ENCODE data around the gene EIF3I. TPM values are rescaled to one million over a fixed set of nuclear protein-coding genes. Genes with fewer than 3 reads are reported as not detected.
A peak's percentile ranks its signal among the peaks of the same experiment; 100 is the strongest.
"Not testable (repeated sequence)": the region's sequence is repeated elsewhere in the genome, so short reads cannot be mapped to it uniquely, and the experiment has no call there.

Gene EIF3I
- total and polyA plus RNA-seq, 8 donors, result 21.1 to 444 (median 152) TPM

GRCh38 chr1:32255072-32256071 lies 33.2 kb downstream of the EIF3I start:
- Histone ChIP-seq H3K27me3 (peaks cover 0 to 4% (median 0%) of the 10 kb centered on the region in 3 donors), H3K4me3 (peak overlapping the region in 1 of 4 donors; percentile 6), H3K9me3 (no peaks in the 10 kb centered on the region), H3K4me1 (peaks cover 0 to 4% (median 0%) of the 10 kb centered on the region in 4 donors), H3K27ac (peak overlapping the region in 2 of 5 donors; percentile 18 to 20), H3K36me3 (no peaks in the 10 kb centered on the region)
- no peak for TF ChIP-seq EP300 (IDR thresholded peaks at IDR 0.05)
- no peak for DNase-seq
- WGBS, 5 donors, result 73 to 86% (median 82%) methylated on average over 10 of the region's 10 CpGs
- intact Hi-C loops (cut with DNase I; ENCODE audit: low total_unique reads), result no loop called here

DNA sequence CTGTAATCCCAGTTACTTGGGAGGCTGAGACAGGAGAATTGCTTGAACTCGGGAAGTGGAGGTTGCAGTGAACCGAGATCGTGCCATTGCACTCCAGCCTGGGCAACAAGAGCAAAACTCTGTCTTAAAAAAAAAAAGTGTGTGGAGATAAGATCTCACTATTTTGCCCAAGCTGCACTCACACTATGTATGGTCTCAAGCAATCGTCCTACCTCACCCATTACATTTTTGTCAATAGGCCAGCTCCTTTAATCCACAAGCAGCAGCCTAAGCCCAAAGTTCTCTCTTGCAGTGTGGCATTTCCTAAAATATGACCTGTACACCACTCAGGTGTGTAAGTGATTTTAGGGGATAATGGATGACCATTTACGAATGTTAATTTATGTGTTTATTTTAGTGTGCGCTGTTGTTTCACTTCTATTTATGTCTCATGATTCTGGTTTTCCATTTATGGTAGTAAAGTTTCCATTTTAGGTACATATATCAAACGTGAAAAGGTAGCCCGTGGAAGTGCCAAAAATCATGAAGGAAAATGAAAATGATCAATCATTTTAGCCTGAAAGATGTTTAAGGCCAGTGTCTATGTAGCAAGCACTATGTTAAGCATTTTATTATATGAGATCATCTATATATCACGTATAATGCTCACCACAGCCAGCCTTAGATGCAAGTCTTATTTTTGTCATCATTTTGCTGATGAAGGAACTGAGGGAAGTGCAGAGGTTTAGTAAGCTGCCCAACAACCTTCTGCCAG lies 34.4 kb downstream of the EIF3I start:
- no peak for DNase-seq
- H3K27ac ChIP-seq, result no peak overlapping the region
- 68 to 73% (median 70%) methylated on average over 9 of the region's 9 CpGs for WGBS, 5 donors
- H3K4me1 ChIP-seq, result no peaks in the 10 kb centered on the region
- intact Hi-C loops (cut with DNase I; ENCODE audit: low total_unique reads), result no loop called here
- no peaks in the 10 kb centered on the region for H3K9me3 ChIP-seq
- no peaks in the 10 kb centered on the region for H3K36me3 ChIP-seq
- TF ChIP-seq POLR2A (IDR thresholded peaks at IDR 0.05), result no peak
- TF ChIP-seq POLR2AphosphoS5 (IDR thresholded peaks at IDR 0.05), result no peak
- TF ChIP-seq, protein P1, sequence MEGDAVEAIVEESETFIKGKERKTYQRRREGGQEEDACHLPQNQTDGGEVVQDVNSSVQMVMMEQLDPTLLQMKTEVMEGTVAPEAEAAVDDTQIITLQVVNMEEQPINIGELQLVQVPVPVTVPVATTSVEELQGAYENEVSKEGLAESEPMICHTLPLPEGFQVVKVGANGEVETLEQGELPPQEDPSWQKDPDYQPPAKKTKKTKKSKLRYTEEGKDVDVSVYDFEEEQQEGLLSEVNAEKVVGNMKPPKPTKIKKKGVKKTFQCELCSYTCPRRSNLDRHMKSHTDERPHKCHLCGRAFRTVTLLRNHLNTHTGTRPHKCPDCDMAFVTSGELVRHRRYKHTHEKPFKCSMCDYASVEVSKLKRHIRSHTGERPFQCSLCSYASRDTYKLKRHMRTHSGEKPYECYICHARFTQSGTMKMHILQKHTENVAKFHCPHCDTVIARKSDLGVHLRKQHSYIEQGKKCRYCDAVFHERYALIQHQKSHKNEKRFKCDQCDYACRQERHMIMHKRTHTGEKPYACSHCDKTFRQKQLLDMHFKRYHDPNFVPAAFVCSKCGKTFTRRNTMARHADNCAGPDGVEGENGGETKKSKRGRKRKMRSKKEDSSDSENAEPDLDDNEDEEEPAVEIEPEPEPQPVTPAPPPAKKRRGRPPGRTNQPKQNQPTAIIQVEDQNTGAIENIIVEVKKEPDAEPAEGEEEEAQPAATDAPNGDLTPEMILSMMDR (IDR thresholded peaks at IDR 0.05), result no peak
- no peak for TF ChIP-seq EP300 (IDR thresholded peaks at IDR 0.05)
- peaks cover 0 to 4% (median 0%) of the 10 kb centered on the region in 3 donors for H3K27me3 ChIP-seq
- no peak overlapping the region for H3K4me3 ChIP-seq

DNA sequence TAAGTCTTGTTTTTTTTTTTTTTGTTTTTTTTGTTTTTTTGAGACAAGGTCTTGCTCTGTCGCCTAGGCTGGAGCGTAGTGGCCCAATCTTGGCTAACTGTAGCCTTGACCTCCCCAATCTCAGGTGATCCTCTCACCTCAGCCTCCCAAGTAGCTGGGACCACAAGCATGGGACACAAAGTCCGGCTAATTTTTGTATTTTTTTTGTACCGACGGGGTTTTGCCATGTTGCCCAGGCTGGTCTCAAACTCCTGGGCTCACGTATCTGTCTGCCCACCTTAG lies 35.0 kb downstream of the EIF3I start:
- no peak for DNase-seq
- no peak overlapping the region for H3K27ac ChIP-seq
- TF ChIP-seq POLR2AphosphoS5 (IDR thresholded peaks at IDR 0.05), result no peak
- no peak for TF ChIP-seq POLR2A (IDR thresholded peaks at IDR 0.05)
- no peak for TF ChIP-seq EP300 (IDR thresholded peaks at IDR 0.05)
- TF ChIP-seq, protein P1 (IDR thresholded peaks at IDR 0.05), result no peak
- H3K9me3 ChIP-seq, result no peaks in the 10 kb centered on the region
- no peaks in the 10 kb centered on the region for H3K4me1 ChIP-seq
- no peaks in the 10 kb centered on the region for H3K36me3 ChIP-seq
- no peak overlapping the region for H3K4me3 ChIP-seq
- peaks cover 0 to 4% (median 0%) of the 10 kb centered on the region in 3 donors for H3K27me3 ChIP-seq
- intact Hi-C loops (cut with DNase I; ENCODE audit: low total_unique reads), result no loop called here
- 89 to 92% (median 89%) methylated on average over 6 of the region's 6 CpGs for WGBS, 5 donors

DNA sequence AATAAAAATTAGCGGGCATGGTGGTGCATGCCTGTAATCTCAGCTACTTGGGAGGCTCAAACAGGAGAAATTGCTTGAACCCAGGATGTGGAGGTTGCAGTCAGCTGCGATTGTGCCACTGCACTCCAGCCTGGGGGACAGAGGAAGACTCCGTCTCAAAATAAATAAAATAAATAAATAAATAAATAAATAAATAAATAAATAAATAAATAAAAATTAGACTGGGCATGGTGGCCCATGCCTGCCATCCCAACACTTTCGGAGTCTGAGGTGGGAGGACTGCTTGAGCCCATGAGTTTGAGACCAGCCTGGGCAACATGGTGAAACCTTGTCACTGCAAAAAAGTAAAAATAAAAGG lies 41.0 kb downstream of the EIF3I start:
- H3K27ac ChIP-seq; H3K36me3 ChIP-seq; intact Hi-C loops (cut with DNase I; ENCODE audit: low total_unique reads); DNase-seq; H3K4me3 ChIP-seq; H3K9me3 ChIP-seq; H3K27me3 ChIP-seq: not testable (repeated sequence)
- 91 to 97% (median 95%) methylated on average over 4 of the region's 4 CpGs for WGBS, 5 donors
- peaks cover 0 to 11% (median 5%) of the 10 kb centered on the region in 4 donors for H3K4me1 ChIP-seq

DNA sequence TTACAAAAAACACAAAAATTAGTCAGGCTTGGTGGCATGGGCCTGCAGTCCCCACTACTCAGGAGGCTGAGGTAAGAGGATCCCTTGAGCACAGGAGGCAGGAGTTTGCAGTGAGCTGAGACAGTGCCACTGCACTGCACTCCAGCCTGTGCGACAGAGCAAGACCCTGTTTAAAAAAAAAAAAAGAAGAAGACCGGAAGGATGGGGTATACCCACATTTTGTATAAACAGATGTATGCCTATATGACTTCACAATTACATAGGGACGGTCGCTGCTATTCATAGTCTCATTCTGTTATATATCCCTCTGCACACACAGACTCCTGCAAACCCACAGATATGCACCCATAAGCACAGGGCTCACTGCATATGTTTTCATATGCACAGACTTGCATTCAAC lies 41.5 kb downstream of the EIF3I start:
- Histone ChIP-seq H3K4me3 (no peak overlapping the region), H3K27ac (no peak overlapping the region), H3K36me3 (no peaks in the 10 kb centered on the region), H3K9me3 (no peaks in the 10 kb centered on the region), H3K4me1 (peaks cover 0 to 11% (median 5%) of the 10 kb centered on the region in 4 donors), H3K27me3 (no peaks in the 10 kb centered on the region)
- TF ChIP-seq POLR2AphosphoS5 (IDR thresholded peaks at IDR 0.05), result no peak
- TF ChIP-seq POLR2A (IDR thresholded peaks at IDR 0.05), result no peak
- no peak for TF ChIP-seq EP300 (IDR thresholded peaks at IDR 0.05)
- TF ChIP-seq, protein P1 (IDR thresholded peaks at IDR 0.05), result no peak
- peak in 1 of 2 donors; percentile 26 for DNase-seq
- 79 to 91% (median 84%) methylated on average over 4 of the region's 4 CpGs for WGBS, 5 donors
- intact Hi-C loops (cut with DNase I; ENCODE audit: low total_unique reads), result no loop called here
